Measurements from ENCODE around the gene MAP10.

Gene MAP10

DNA sequence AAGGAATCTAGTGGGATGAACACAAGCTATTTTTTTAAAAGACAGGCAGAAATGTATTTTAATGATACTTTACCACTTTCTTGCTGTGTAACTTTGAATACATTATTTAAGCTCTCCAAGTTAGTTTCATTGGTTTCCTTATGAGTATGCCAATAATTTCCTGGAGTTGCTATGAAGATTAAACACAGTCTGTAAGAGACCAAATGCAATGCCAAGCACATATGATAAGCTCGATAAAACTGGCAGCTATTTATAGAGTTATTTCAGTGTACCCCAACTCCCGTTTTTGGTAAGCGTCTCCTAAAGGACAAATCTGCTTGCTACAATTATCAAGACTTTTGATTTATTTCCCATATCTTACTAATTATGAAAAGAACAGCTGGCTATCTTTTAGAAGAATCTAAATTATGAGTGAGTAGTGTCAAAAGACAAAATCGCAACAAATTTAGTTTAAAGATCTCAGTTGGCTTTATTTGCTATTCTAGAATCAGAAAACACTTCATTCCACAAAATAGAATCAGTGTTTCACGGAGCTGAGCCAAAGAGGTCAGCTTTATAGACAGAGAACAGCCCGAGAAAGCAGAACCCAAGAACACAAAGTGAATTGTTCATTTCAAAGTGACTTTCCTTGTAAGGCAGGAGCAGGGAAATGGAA is 7.2 kb upstream of the MAP10 start:
- DNase-seq: no peak

DNA sequence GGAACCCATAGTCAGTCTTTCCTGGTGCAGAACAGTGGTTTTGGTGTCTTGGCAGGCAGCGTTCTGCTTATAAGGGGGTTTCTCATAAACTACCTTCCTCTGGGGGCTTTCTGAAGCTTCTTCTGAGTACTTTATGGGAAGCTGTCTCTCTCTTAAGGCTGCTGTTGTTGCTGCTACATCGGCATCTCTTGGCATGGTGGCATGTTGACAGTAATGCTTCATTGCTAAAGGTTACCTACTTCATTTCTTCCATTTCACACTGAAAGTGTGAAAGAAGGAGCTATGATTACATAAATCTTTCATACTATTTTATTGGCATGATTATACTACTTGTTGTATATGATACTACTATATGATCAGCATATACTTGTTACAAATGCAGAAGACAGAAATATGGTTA is 6.3 kb upstream of the MAP10 start:
- no peak for DNase-seq

DNA sequence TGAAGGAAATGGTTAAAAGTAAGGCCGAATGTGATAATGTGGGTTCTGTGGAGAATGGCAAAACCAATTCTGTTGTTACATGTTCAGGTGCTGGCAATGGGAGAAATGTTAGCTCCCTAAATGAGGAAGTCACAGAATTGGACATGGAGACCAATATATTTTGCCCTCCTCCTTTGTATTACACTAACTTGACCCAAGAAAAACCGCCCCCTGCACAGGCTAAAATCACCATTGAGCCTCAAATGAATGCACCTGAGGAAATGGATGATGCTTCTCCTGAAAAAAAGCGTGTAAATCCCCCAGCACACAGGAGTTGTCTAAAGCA is 932 bp downstream of the MAP10 start:
- DNase-seq: no peak

DNA sequence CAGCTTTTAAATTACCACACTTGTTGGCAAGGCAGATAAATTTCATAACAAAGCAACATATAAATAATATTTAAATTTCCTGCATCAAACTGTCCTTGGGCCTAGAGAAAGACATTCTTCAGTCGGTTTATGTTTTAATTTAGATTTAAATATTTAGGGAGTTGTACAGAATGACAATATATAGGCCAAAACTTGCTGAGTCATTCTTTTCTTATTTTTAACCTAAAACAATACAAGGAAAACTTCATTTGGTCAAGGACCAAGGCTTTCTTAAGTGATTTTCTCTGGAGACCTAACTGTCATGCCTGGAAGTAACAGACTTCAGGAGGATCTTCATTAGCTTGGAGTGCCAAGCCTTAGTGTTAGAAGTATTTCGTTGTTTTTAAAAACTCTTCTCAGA is 5.6 kb downstream of the MAP10 start:
- no peak for DNase-seq

DNA sequence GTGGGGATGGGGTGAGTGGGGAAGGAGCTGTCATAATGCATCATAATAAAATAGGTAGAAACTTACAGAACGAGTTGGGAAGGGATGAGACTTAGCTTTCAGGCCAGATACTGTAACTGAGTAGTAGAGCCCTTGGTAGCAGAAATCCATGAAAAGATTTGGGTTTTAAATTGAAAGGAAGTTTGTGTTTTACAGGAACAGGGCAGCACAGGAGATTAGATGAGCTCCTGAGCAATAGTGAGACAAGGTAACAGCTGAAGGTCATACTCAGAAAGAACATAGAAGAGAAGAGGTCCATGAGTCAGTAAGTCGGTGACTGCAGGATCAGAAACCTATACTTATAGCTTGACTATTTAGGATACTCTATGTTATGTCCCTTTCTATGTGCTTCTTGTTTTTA is 7.3 kb downstream of the MAP10 start:
- DNase-seq: no peak

DNA sequence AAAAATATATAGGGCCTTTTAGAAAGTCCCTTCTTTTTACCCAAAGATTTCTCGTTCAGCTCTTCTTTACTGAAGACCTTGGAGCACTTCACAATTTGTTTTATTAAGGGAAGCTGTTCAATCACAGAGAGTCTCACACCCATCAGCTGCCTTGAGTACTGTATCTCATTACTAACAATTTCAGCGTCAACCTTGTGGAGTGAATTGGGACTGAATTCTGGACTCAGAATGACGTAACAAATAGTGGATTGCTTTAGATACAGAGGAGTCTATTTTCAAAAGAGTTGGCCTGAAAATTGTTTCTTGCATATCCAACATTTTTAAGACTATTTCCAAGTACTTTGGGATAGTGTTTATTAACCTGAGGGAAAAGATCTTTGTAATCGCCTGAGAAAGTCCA is 7.9 kb downstream of the MAP10 start:
- DNase-seq: no peak

DNA sequence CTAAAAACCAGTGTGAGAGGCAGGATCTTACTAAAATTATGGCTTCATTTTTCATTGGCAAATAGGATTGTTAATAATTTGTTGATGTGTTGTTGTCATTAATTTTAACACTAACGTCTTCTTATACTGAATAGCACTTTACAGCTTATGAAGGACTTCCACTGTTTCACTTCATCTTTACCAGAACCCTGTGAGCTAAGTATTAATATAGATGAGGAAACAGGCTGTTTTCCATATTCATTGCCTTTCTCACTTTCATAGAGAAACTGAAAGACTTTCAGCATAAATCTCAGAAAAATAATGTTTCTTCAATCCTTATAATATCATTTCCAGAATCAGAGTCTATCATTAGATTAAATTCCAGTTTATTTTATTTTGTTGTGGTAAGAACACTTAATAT is 8.5 kb downstream of the MAP10 start:
- no peak for DNase-seq

DNA sequence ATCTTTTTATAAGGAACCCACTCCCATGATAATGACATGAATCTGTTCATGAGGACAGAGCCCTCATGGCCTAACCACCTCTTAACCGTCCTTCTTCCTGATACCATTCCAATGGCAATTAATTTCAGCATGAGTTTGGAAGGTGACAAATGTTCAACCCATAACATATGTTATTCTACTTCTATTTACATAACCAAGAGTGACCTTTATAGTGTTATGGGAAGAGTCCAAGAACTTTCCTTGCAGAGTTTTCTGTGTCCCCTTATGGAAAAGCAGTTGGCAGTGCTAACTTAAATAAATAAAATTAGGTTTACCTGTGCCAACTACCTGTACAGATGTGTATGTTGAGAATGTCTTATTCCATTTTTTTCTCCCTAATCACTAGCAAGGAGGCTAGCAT is 11.1 kb downstream of the MAP10 start:
- no peak for DNase-seq

DNA sequence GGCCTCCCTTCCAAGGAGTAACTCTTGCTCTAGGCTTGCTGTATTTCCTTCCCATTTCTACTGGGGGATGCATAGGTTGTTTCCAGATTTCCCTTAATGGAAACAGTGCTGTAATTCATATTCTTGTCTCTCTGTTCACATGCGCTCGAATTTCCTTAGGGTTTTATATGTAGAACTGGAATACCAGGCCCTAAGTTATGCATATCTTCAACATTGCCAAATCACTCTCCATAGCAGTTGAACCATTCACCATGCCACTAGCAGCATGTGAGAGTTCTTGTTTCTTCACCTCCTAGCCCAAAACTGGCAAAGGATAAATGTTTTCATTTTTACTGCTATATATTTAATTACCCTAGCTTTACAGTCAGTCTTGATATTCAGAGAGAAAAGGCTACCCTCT is 12.8 kb downstream of the MAP10 start:
- no peak for DNase-seq

DNA sequence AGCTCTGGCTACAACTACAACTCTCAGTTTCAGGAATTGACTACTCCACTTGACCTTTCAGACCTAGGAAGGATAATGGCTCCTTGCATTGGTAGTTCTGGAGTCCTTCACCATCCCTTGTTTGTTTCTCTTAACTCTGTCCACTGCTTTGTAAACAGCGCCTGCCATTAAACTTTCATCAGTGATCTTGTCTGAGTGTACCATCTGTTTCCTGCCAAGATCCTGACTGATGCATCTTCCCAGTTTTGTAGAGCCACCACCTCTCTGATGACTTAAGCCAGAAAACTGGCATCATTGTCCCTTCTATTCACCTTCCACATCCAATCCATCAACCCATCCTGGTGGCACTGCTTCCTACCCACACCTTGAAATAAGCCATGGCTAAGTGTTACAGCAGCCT is 15.2 kb downstream of the MAP10 start:
- DNase-seq: no peak

DNA sequence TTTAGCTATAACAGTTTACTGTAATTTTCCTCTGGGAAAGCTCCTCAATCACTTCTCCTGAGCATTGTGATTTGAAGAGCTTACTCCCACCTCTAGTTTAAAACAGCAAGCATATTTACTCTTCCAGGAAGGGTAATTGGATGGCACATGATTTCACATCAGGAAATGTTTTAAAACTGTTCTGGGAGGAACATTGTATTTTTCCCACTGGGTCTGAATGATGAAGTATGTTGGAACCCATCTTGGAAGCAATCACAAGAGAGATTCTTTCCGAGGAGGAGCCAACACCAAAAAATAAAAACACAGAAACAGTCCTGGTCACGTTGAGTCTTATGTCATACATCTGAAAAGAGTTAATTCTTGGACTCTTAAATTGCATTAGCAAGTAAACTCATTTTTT is 17.3 kb downstream of the MAP10 start:
- no peak for DNase-seq

DNA sequence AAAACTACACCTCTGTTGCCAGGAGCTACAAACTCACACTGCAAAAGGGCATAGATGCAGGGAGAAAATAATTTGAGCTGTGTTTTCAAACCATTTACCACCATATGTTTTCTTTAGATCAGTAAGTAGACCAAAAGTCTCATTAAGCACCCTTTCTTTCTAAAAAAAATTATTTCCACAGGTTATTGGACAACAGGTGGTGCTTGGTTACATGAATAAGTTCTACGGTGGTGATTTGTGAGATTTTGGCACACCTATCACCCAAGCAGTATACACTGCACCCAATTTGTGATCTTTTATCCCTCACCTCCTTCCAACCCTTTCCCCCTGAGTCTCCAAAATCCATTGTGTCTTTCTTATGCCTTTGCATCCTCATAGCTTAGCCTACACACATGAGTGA is 21.1 kb downstream of the MAP10 start:
- no peak for DNase-seq

DNA sequence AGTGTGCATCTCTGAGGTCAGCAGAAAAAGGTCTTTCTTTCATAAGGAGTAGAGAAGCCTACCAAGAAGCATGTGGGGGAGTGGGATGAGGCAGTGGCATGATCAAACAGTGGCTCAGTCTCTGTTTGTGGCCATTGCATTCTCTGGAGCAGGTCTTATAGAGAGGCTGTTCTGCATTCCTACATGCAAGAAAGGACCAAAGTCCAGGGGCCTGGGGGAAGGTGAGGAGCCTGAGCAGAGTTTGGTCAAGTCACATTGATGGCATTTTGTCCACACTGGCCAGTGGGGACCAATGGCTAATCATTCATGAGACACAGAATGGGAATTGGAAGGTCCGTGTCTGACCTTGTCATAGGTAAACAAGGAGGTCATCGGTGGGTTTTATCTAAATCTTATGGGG is 25.4 kb downstream of the MAP10 start:
- no peak for DNase-seq

DNA sequence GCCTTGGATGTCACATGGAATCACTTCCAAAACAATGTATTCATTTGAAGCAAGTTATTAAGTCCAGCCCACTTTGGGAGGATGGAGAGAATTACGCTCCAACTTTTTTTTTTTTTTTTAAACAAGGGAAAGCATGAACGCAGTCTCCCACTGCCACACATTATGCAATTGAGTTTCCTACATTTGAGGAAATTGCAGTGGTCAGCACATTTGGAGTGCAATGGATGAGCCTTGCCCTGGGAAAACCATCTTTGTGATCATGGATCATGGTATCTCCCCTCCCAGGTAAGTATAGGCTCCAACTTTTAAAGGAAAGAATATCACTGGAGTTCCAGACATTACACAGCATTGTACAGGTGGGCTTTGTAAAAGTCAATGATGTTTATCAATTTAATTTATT is 26.7 kb downstream of the MAP10 start:
- no peak for DNase-seq

DNA sequence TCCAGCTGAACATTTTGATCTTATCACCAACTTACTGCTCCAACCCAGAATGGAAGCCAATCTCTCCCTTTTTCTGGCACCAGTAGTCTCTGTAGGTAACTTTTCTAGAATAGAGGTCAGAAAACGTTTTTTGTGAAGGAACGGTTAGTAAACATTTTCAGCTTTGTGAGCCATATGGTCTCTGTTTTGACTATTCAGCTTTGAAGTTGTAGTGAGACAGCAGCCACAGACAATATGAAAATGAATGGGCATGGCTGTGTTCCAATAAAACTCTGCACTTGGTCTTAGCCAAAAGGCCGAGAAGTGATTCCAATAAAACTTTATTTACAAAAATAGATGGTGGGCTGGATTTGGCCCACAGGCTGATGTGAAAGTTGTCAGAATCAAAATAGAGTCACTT is 28.9 kb downstream of the MAP10 start:
- DNase-seq: no peak

DNA sequence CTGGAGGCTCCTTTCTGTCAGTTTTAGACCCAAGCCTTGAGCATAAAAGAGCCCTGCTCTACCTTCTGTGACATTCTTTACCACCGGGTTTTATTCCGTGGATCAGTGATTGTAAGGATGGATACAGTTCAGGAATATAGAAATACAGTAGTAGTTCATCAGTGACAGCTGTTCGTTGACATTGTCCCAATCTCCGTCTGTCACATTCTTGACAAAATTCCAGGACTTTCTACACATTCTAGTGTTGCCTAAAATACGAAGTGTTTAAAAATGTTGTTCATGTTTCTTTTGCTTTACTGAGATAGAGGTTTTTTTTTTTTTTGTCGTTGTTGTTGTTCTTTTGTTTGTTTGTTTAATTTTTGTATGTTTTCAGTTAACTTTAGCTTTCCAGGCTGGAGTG is 29.9 kb downstream of the MAP10 start:
- DNase-seq: no peak

DNA sequence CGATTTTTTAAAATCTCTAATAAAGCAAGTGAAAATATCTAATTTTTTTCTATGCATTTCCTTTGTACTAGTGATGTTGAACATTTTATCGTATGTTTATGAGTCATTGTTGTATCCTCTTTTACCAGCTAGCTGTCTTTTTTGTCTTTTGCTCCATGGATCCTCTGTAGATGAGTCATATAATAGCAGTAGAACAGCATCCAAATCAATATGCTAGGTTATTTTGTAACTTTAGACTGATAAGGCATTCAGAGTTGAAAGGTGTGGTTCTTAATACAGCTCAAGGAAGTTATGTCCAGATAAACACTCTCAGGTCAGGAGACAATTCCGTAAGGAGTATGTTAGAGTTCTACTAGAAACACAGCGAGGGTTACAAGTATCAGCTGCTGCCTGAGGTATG is 31.9 kb downstream of the MAP10 start:
- no peak for DNase-seq

DNA sequence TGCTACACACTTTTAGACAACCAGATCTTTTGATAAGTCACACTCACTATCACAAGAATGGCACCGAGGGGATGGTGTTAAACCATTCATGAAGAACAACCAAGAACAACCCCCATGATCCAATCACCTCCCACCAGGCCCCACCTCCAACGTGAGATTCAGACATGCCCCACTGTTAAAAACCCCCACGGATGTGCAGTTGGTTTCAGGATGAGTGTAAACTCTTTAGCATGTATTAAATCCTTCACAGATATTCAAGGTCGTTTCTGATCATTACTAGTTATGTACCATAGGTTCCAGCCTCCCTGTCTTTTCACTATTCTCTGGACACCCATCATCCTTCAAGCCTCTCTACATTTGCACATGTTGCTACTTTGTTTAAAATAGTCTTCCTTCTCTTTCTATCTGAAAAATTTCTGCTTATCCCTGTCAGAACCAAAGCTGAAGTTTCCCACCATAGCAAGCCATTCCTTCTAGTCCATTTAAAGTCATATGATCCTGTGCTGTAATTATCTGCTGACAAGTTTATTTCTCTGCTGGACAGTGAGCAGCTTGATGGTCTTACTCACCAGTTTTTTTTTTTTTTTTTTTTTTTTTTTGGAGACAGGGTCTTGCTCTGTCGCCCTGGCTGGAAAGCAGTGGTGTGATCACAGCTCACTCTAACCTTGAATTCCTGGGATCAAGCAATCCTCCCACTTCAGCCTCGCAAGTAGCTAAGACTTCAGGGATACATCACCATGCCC is 36.8 kb downstream of the MAP10 start:
- no peak for DNase-seq

DNA sequence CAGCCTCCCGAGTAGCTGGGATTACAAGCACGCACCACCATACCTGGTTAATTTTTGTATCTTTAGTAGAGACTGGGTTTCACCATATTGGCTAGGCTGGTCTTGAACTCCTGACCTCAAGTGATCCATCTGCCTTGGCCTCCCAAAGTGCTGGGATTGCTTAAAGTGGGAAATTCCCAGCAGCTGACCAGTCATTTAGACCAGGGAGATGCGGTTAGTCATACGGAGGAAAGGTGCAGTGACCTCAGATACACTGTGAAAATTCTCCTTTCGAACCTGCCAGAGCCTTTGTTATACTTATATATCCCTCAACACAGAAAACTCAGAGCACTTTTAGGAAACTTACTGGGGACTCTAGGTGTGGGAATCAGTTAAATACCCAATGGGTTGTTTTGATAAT is 39.6 kb downstream of the MAP10 start:
- no peak for DNase-seq

DNA sequence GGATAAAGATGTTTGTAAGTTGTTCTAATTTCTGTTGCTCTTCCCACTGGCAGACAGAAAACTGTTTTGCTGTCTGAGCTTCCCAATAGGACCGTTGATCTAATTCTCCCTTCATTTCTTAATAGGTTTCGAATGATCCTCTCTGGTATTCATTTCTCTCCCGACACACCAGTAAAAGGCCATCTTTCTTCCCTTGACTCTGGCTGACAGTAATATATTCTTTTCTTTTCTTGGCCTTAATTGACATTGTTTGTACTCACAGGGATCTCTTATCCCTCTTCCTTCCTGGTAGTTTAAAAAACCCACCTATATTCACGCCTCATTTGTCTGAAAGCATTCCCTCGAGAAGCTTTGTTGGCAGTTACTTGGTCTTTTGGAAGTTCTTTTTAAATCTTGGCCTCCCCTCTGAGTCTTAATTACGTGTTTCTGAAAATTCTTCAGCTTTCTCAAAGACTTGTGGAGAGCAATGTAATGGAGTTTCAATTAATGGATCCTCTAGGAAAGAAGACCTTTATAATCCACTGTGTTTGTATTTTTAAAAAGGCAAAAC is 40.3 kb downstream of the MAP10 start:
- DNase-seq: no peak

DNA sequence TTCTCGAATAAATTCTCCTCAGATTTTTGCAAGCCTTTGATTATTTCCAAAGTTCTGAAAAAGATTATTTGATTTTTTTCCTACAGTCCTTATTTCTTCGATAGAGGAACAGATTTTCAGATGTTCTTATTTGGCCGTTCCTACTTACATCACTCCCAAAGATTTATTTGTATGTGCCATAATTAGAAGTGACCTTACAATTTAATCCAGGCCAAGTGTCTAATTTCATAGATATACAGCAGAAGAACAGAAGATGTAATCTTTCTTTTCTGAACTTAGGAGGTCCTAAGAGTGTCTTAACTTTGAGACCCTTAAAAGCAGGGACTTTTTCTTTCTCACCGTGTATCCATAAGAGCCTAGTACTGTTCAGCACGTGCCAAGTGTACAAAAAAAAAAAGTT is 46.3 kb downstream of the MAP10 start:
- DNase-seq: no peak

DNA sequence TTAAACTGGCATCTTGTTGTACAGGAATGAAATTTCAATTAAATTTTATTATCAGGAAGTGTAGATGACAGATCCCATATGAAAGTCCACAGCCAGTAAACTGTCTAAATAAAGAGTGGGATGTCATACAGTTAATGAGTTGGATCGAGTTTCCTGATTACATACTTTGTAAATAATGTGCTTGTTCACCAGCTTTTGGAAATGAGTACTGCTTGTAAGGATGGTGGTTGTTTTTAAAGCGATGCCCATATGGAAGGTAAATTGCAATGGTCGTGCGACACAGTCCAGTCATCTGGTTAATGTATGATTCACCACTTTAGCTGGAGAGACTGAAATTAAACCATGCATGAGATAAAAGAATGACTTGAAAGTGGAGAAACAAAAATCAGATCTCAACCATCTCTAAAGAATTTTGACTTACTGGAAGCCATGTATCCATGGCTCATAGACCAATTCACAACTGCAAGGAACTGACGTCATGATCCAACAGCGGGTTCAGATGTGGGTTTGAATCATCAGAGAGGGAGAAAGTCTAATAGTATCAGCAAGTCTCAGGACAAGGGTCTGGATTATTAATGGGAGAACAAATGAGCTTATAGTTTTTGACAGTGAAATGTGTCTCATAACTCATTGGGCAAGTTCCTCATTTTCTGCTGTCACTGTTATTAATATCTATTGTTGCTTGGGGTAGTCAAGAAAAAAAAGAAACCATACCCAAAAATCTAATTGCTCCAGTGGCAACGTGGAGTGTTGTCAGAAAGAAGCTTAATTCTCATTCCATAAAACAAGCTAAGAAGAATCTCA is 49.0 kb downstream of the MAP10 start:
- no peak for DNase-seq

DNA sequence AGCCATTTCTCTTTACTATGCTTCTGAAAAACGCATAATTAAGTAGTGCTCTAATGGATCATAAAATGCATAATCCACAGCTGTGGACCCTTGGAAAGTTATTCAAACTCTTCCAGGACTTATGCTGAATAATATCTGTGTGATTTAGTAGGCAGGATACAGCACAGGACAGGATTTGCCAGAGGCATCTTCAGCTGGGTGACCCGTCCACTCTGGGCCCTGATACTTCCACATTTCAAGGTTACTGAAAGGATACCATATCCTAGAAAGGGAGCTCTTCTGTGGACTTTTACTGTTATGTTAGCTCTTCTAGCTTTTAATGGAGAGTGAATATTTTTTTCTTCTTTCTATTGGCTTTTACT is 49.6 kb downstream of the MAP10 start:
- no peak for DNase-seq

DNA sequence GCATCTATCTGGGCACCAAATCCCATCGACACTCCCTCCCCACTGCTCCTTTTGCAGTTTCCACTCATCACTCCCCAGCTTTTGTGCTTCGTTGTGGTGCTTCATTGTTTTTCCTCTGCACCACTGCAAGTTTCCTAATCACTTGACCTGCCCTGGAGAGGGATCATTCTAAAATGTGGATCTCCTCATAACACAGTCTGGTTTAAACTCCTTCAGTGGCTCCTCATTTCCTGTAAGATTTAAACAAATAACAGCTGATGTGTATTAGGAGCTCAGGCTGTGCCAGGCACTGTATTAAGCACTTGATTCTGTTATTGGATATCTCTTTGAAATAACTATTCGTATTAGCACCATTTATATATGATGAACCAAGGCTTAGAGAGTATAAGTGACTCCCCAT is 51.3 kb downstream of the MAP10 start:
- no peak for DNase-seq

Data from stimulated activated CD4-positive, alpha-beta T cell treated with anti-CD3 and anti-CD28 coated beads, Interleukin-1b, Interleukin-23, amount 100 ng/mL, for 48 hours (primary cell).